GM23338 (cell line): ENCODE data around the gene TNFRSF19. TPM values are rescaled to one million over a fixed set of nuclear protein-coding genes. Genes with fewer than 3 reads are reported as not detected.

Experiments
- ATAC-seq: fragments of 200-7000 bp; cut with Tn5 transposase; 3 replicates; pipeline ENCODE4 v1.9.1; 2020
- DNase-seq: peaks from one replicate; pipeline ENCODE4 v3.0.0-alpha.2; 2015; ENCODE audit warnings: low spot score
- H2AFZ ChIP-seq: fragments of 200-600 bp; sonication (generic); 2 replicates; pipeline ENCODE4 v1.8.0; 2016; ENCODE audit warnings: antibody characterized with exemption, mild to moderate bottlenecking, moderate library complexity
- H3F3A ChIP-seq: fragments of 200-600 bp; sonication (generic); replicated peaks from 2 replicates; pipeline ENCODE4 v1.8.0; 2017; ENCODE audit warnings: antibody characterized with exemption, mixed run types, low read depth
- H3K27ac ChIP-seq: fragments of 200-600 bp; sonication (generic); 2 replicates; pipeline ENCODE4 v1.6.1; 2016; ENCODE audit warnings: low read depth
- H3K27me3 ChIP-seq: fragments of 200-600 bp; sonication (generic); 2 replicates; pipeline ENCODE4 v1.8.0; 2016; ENCODE audit warnings: mild to moderate bottlenecking, mixed run types, moderate library complexity; ENCODE audit not compliant: insufficient read depth
- H3K36me3 ChIP-seq: fragments of 200-600 bp; sonication (generic); 2 replicates; pipeline ENCODE4 v1.8.0; 2016; ENCODE audit warnings: mild to moderate bottlenecking; ENCODE audit not compliant: insufficient read depth
- H3K4me1 ChIP-seq: fragments of 200-600 bp; sonication (generic); 2 replicates; pipeline ENCODE4 v1.8.0; 2016; ENCODE audit warnings: mild to moderate bottlenecking, moderate library complexity; ENCODE audit not compliant: insufficient read depth
- H3K4me2 ChIP-seq: fragments of 200-600 bp; sonication (generic); 2 replicates; pipeline ENCODE4 v1.7.1; 2017; ENCODE audit warnings: mixed run types
- H3K4me3 ChIP-seq: fragments of 200-600 bp; sonication (generic); 2 replicates; pipeline ENCODE4 v1.6.1; 2016; ENCODE audit warnings: mixed run types
- H3K79me2 ChIP-seq: fragments of 200-600 bp; sonication (generic); replicated peaks from 2 replicates; pipeline ENCODE4 v1.8.0; 2017; ENCODE audit warnings: mild to moderate bottlenecking; ENCODE audit not compliant: insufficient read depth
- H3K9me2 ChIP-seq: fragments of 200-600 bp; sonication (generic); 2 replicates; pipeline ENCODE4 v1.8.0; 2017; ENCODE audit not compliant: insufficient read depth
- H4K20me1 ChIP-seq: fragments of 200-600 bp; sonication (generic); replicated peaks from 2 replicates; pipeline ENCODE4 v1.8.0; 2017; ENCODE audit warnings: mild to moderate bottlenecking; ENCODE audit not compliant: insufficient read depth
- H3K27ac Mint-ChIP-seq: 2 replicates; pipeline ENCODE4 v1.8.0; 2020; ENCODE audit warnings: inconsistent platforms, mild to moderate bottlenecking, moderate library complexity, mixed read lengths
- H3K27me3 Mint-ChIP-seq: 3 replicates; pipeline ENCODE4 v1.8.0; 2022; ENCODE audit warnings: low read depth, mild to moderate bottlenecking, moderate library complexity, mixed read lengths, inconsistent platforms; ENCODE audit not compliant: insufficient read depth, poor library complexity
- H3K36me3 Mint-ChIP-seq: 3 replicates; pipeline ENCODE4 v1.8.0; 2021; ENCODE audit warnings: low read depth, mild to moderate bottlenecking, inconsistent platforms, moderate library complexity, mixed read lengths
- H3K4me1 Mint-ChIP-seq: 3 replicates; pipeline ENCODE4 v1.8.0; 2020; ENCODE audit warnings: mild to moderate bottlenecking, inconsistent platforms, mixed read lengths
- H3K4me3 Mint-ChIP-seq: 3 replicates; pipeline ENCODE4 v1.8.0; 2021; ENCODE audit warnings: moderate library complexity, mild to moderate bottlenecking, inconsistent platforms, mixed read lengths
- H3K9me3 Mint-ChIP-seq: 3 replicates; pipeline ENCODE4 v1.8.0; 2020; ENCODE audit warnings: moderate library complexity, mild to moderate bottlenecking, inconsistent platforms, mixed read lengths
- CREB1 ChIP-seq: fragments of 250-450 bp; sonication (Bioruptor Pico); IDR thresholded peaks from 2 replicates; pipeline ENCODE4 v1.5.0; 2020; ENCODE audit warnings: low read depth, mild to moderate bottlenecking, moderate library complexity
- CTCF ChIP-seq, 2 experiments: fragments of 200-600 bp in 1 of 2; sonication (generic) in 1 of 2; conservative IDR thresholded peaks; 2 replicates each; pipeline versions ENCODE4 v1.5.1 to v1.6.1; 2016 to 2017; ENCODE audit warnings: antibody characterized with exemption in 2 of 2, low read depth in 2 of 2, mild to moderate bottlenecking in 2 of 2, moderate library complexity in 1 of 2
- ETS1 ChIP-seq: IDR thresholded peaks from 2 replicates; pipeline ENCODE4 v1.6.1; 2016; ENCODE audit warnings: antibody characterized with exemption
- EZH2 ChIP-seq: fragments of 200-600 bp; sonication (generic); IDR thresholded peaks from one replicate; pipeline ENCODE4 v1.8.0; 2017; ENCODE audit warnings: antibody characterized with exemption, mild to moderate bottlenecking, low read depth; ENCODE audit not compliant: unreplicated experiment
- EZH2phosphoT487 ChIP-seq: fragments of 200-600 bp; sonication (generic); IDR thresholded peaks from one replicate; pipeline ENCODE4 v1.8.1; 2018; ENCODE audit warnings: antibody characterized with exemption; ENCODE audit not compliant: unreplicated experiment
- JUNB ChIP-seq: IDR thresholded peaks from one replicate; pipeline ENCODE4 v1.6.1; 2016; ENCODE audit warnings: antibody characterized with exemption; ENCODE audit not compliant: unreplicated experiment
- NANOG ChIP-seq: IDR thresholded peaks from 2 replicates; pipeline ENCODE4 v1.6.1; 2016; ENCODE audit warnings: antibody characterized with exemption, borderline replicate concordance
- POLR2AphosphoS5 ChIP-seq: IDR thresholded peaks from 2 replicates; pipeline ENCODE4 v1.6.1; 2016; ENCODE audit warnings: antibody characterized with exemption, low read depth
- REST ChIP-seq: IDR thresholded peaks from one replicate; pipeline ENCODE4 v1.6.1; 2018; ENCODE audit warnings: antibody characterized with exemption; ENCODE audit not compliant: unreplicated experiment
- STAT1 ChIP-seq: IDR thresholded peaks from one replicate; pipeline ENCODE4 v1.6.1; 2016; ENCODE audit warnings: antibody characterized with exemption; ENCODE audit not compliant: unreplicated experiment
- ZNF114 ChIP-seq: fragments of 250-450 bp; sonication (Bioruptor Pico); IDR thresholded peaks from 2 replicates; pipeline ENCODE4 v1.5.0; 2020; ENCODE audit warnings: mild to moderate bottlenecking, moderate library complexity
- ZNF331 ChIP-seq: fragments of 250-450 bp; sonication (Bioruptor Pico); IDR thresholded peaks from 2 replicates; pipeline ENCODE4 v1.5.0; 2020; ENCODE audit warnings: low read depth, mild to moderate bottlenecking, moderate library complexity
- ZNF462 ChIP-seq: fragments of 250-450 bp; sonication (Bioruptor Pico); IDR thresholded peaks from 2 replicates; pipeline ENCODE4 v1.5.0; 2020; ENCODE audit warnings: mild to moderate bottlenecking, moderate library complexity
- polyA plus RNA-seq: library from polyadenylated mRNA; unstranded; fragments of >200 nt; fragmentation: Nextera tagmentation; extraction: Ambion mirVana; gene quantifications from 2 replicates; pipeline ENCODE4 v1.2.1, GENCODE V29; 2016
- total RNA-seq: library from RNA; depleted of rRNA; stranded (reverse); fragments of >200 nt; shearing (Covaris generic); gene quantifications from 2 replicates; pipeline ENCODE4 v1.2.3, GENCODE V29; 2014

Gene TNFRSF19
- total and polyA plus RNA-seq, 2 experiments from 2014 or later: 0.21 to 0.35 TPM

- Histone ChIP-seq H3K4me3 (no peak overlapping the region), H3K27me3 (no peaks in the 10 kb centered on the region), H3F3A (no peaks in the 10 kb centered on the region), H2AFZ (no peak overlapping the region), H3K9me2 (no peaks in the 10 kb centered on the region), H3K27ac (no peak overlapping the region), H3K36me3 (no peaks in the 10 kb centered on the region; the same call in 1 of the 2 replicates), H3K4me1 (peaks cover 15% of the 10 kb centered on the region; the same call in 1 of the 2 replicates), H3K79me2 (no peaks in the 10 kb centered on the region), H4K20me1 (no peaks in the 10 kb centered on the region), H3K4me2 (no peak overlapping the region)
- DNase-seq (no peak), ATAC-seq (no peak)
- TF ChIP-seq REST: no peak
- TF ChIP-seq CREB1 (CRISPR knock-in tag): no peak
- no peak for TF ChIP-seq EZH2
- TF ChIP-seq ZNF114 (CRISPR knock-in tag): no peak
- no peak for TF ChIP-seq NANOG
- TF ChIP-seq STAT1: no peak
- TF ChIP-seq CTCF (conservative IDR thresholded peaks at IDR 0.05; ENCODE audit: low read depth in 2 of 2): no peak
- TF ChIP-seq POLR2AphosphoS5: no peak
- TF ChIP-seq ZNF462 (CRISPR knock-in tag): no peak
- no peak for TF ChIP-seq ZNF331 (CRISPR knock-in tag)
- TF ChIP-seq JUNB: no peak
- no peak for TF ChIP-seq ETS1
- no peak for TF ChIP-seq EZH2phosphoT487
- Mint-ChIP-seq H3K4me1 (peaks cover 11% of the 10 kb centered on the region), H3K36me3 (no peaks in the 10 kb centered on the region), H3K4me3 (no peak overlapping the region), H3K27me3 (peaks cover 6% of the 10 kb centered on the region), H3K27ac (no peak overlapping the region), H3K9me3 (no peaks in the 10 kb centered on the region)
These were observed 122.6 kb downstream of the TNFRSF19 start for GRCh38 chr13:23692816-23693215.
